GM12874 (cell line): ENCODE data around the gene CACNA1C.

Source experiments
- CTCF ChIP-seq: IDR thresholded peaks from 2 replicates; pipeline ENCODE4 v1.5.1; 2011; ENCODE audit warnings: low read depth, mild to moderate bottlenecking, control low read depth, low read length, moderate library complexity; ENCODE audit not compliant: insufficient read depth

CACNA1C gene

GRCh38 chr12:2110127-2110526 is 57.3 kb downstream of the CACNA1C start:
- TF ChIP-seq CTCF, result no peak

GRCh38 chr12:2110849-2111566 is 58.2 kb downstream of the CACNA1C start:
- no peak for TF ChIP-seq CTCF

- no peak for TF ChIP-seq CTCF
Observed at GRCh38 chr12:2111826-2112225, 59.0 kb downstream of the CACNA1C start.

GRCh38 chr12:2112401-2112800 is 59.6 kb downstream of the CACNA1C start:
- TF ChIP-seq CTCF, result no peak

GRCh38 chr12:2113119-2113912 is 60.5 kb downstream of the CACNA1C start:
- TF ChIP-seq CTCF, result no peak

- no peak for TF ChIP-seq CTCF
Observed at GRCh38 chr12:2114071-2114470, 61.3 kb downstream of the CACNA1C start.

GRCh38 chr12:2115101-2115845 is 62.5 kb downstream of the CACNA1C start:
- TF ChIP-seq CTCF, result no peak
